Brain microvascular endothelial cell (primary cell): ENCODE measurements around the gene UBE2E2.

ENCODE experiments used
- DNase-seq: peaks from one replicate; pipeline ENCODE4 v3.0.0-alpha.2; 2020
- H3K27ac ChIP-seq: fragments of 250-450 bp; sonication (Bioruptor Pico); 2 replicates; pipeline ENCODE4 v1.5.1; 2020; ENCODE audit warnings: mild to moderate bottlenecking, moderate library complexity
- H3K27me3 ChIP-seq: fragments of 250-450 bp; sonication (Bioruptor Pico); replicated peaks from 2 replicates; pipeline ENCODE4 v1.5.1; 2020; ENCODE audit warnings: mild to moderate bottlenecking
- H3K36me3 ChIP-seq: fragments of 250-450 bp; sonication (Bioruptor Pico); replicated peaks from 2 replicates; pipeline ENCODE4 v1.5.1; 2020; ENCODE audit warnings: mild to moderate bottlenecking
- H3K4me3 ChIP-seq: 2 replicates; pipeline ENCODE4 v1.5.1; 2011; ENCODE audit warnings: low read depth, mild to moderate bottlenecking, control low read depth, low read length, moderate library complexity
- CTCF ChIP-seq: IDR thresholded peaks from 2 replicates; pipeline ENCODE4 v1.5.1; 2011; ENCODE audit warnings: low read depth, mild to moderate bottlenecking, moderate library complexity, low read length, control low read depth, inconsistent platforms; ENCODE audit errors: missing control alignments
- in situ Hi-C: cut with HindIII; loops from 2 replicates; pipeline ENCODE4 v1.10.0; 2017; ENCODE audit warnings: low sequenced_read_pairs, low pct_ligation_motif_present

Gene UBE2E2

GRCh38 chr3:23440416-23441294, 237.5 kb downstream of the UBE2E2 start:
- Histone ChIP-seq H3K36me3 (no peaks in the 10 kb centered on the region), H3K27ac (no peak overlapping the region), H3K27me3 (no peaks in the 10 kb centered on the region), H3K4me3 (no peak overlapping the region)
- in situ Hi-C loops, result no loop called here
- TF ChIP-seq CTCF, result no peak
- DNase-seq, result no peak

- no peaks in the 10 kb centered on the region for H3K36me3 ChIP-seq
- no peak for TF ChIP-seq CTCF
- in situ Hi-C loops, result no loop called here
- no peak overlapping the region for H3K27ac ChIP-seq
- no peak overlapping the region for H3K4me3 ChIP-seq
- H3K27me3 ChIP-seq, result no peaks in the 10 kb centered on the region
- DNase-seq, result peak; percentile 53
Observed at GRCh38 chr3:23442598-23443383, 239.7 kb downstream of the UBE2E2 start.

GRCh38 chr3:23444386-23444785, 241.3 kb downstream of the UBE2E2 start:
- Histone ChIP-seq H3K27me3 (no peaks in the 10 kb centered on the region), H3K27ac (no peak overlapping the region), H3K4me3 (no peak overlapping the region), H3K36me3 (no peaks in the 10 kb centered on the region)
- no peak for TF ChIP-seq CTCF
- in situ Hi-C loops, result no loop called here
- no peak for DNase-seq

GRCh38 chr3:23446301-23446700, 243.2 kb downstream of the UBE2E2 start:
- Histone ChIP-seq H3K4me3 (no peak overlapping the region), H3K27ac (no peak overlapping the region), H3K27me3 (no peaks in the 10 kb centered on the region), H3K36me3 (no peaks in the 10 kb centered on the region)
- in situ Hi-C loops, result no loop called here
- no peak for TF ChIP-seq CTCF
- no peak for DNase-seq

- no peak for DNase-seq
- Histone ChIP-seq H3K27me3 (no peaks in the 10 kb centered on the region), H3K36me3 (no peaks in the 10 kb centered on the region), H3K27ac (no peak overlapping the region), H3K4me3 (no peak overlapping the region)
- in situ Hi-C loops, result no loop called here
- no peak for TF ChIP-seq CTCF
Observed at GRCh38 chr3:23448998-23449537, 245.9 kb downstream of the UBE2E2 start.
